GM12878 (cell line): Measurements from ENCODE around the gene FKTN. TPM values are rescaled to one million over a fixed set of nuclear protein-coding genes. Genes with fewer than 3 reads are reported as not detected.
A peak's percentile ranks its signal among the peaks of the same experiment; 100 is the strongest.

ENCODE experiments used
- BCL3 ChIP-seq: IDR thresholded peaks from 2 replicates; pipeline ENCODE4 v1.6.1; 2011; ENCODE audit warnings: borderline replicate concordance, low read depth, mild to moderate bottlenecking, moderate library complexity, low read length; ENCODE audit not compliant: insufficient read depth, poor library complexity, severe bottlenecking
- CEBPB ChIP-seq, 2 experiments: fragments of 150-350 bp in 1 of 2; IDR thresholded peaks; 2 replicates each; pipeline ENCODE4 v1.6.1; 2012 to 2014; ENCODE audit warnings: low read depth in 2 of 2, low read length in 2 of 2, borderline replicate concordance in 1 of 2, inconsistent platforms in 1 of 2
- CHD2 ChIP-seq: IDR thresholded peaks from 2 replicates; pipeline ENCODE4 v1.6.1; 2011; ENCODE audit warnings: low read depth, low read length, improper control_type of control experiment, borderline replicate concordance
- FOS ChIP-seq: IDR thresholded peaks from 3 replicates; pipeline ENCODE4 v1.6.1; 2011; ENCODE audit warnings: borderline replicate concordance; ENCODE audit not compliant: insufficient read length; ENCODE audit errors: extremely low read depth
- JUND ChIP-seq: IDR thresholded peaks from 2 replicates; pipeline ENCODE4 v1.6.1; 2012; ENCODE audit warnings: low read depth, mild to moderate bottlenecking, low read length, improper control_type of control experiment, moderate library complexity
- MLLT1 ChIP-seq: fragments of 450-650 bp; IDR thresholded peaks from 2 replicates; pipeline ENCODE4 v1.6.1; 2016; ENCODE audit warnings: mild to moderate bottlenecking
- MTA3 ChIP-seq: IDR thresholded peaks from 2 replicates; pipeline ENCODE4 v1.6.1; 2012; ENCODE audit warnings: low read length, inconsistent platforms, borderline replicate concordance
- NFIC ChIP-seq: IDR thresholded peaks from 2 replicates; pipeline ENCODE4 v1.6.1; 2012; ENCODE audit warnings: low read depth, mild to moderate bottlenecking, inconsistent platforms, low read length, moderate library complexity
- NFYA ChIP-seq: IDR thresholded peaks from 2 replicates; pipeline ENCODE4 v1.6.1; 2011; ENCODE audit warnings: low read depth, mild to moderate bottlenecking, low read length, improper control_type of control experiment, borderline replicate concordance
- NFYB ChIP-seq: IDR thresholded peaks from 2 replicates; pipeline ENCODE4 v1.6.1; 2011; ENCODE audit warnings: low read depth, mild to moderate bottlenecking, low read length, improper control_type of control experiment, moderate library complexity; ENCODE audit not compliant: insufficient read depth
- PML ChIP-seq: IDR thresholded peaks from 2 replicates; pipeline ENCODE4 v1.6.1; 2012; ENCODE audit warnings: low read length, inconsistent platforms
- POLR2A ChIP-seq: IDR thresholded peaks from 2 replicates; pipeline ENCODE4 v1.6.1; 2011; ENCODE audit warnings: low read depth, mild to moderate bottlenecking, low read length
- RBBP5 ChIP-seq: fragments of 200-600 bp; sonication (generic); conservative IDR thresholded peaks from 2 replicates; pipeline ENCODE4 v1.6.1; 2016
- RELB ChIP-seq: fragments of 450-650 bp; IDR thresholded peaks from 2 replicates; pipeline ENCODE4 v1.6.1; 2017; ENCODE audit warnings: low read depth, mild to moderate bottlenecking, moderate library complexity
- REST ChIP-seq: IDR thresholded peaks from 2 replicates; pipeline ENCODE4 v1.6.1; 2012; ENCODE audit warnings: mild to moderate bottlenecking, low read depth, low read length
- SMAD1 ChIP-seq: fragments of 450-650 bp; IDR thresholded peaks from 2 replicates; pipeline ENCODE4 v1.6.1; 2018; ENCODE audit warnings: mild to moderate bottlenecking, low read depth; ENCODE audit not compliant: partially characterized antibody
- SMARCA5 ChIP-seq: fragments of 450-650 bp; IDR thresholded peaks from 2 replicates; pipeline ENCODE4 v1.6.1; 2017; ENCODE audit warnings: mild to moderate bottlenecking
- SPI1 ChIP-seq: IDR thresholded peaks from 2 replicates; pipeline ENCODE4 v1.6.1; 2011; ENCODE audit warnings: low read depth, mild to moderate bottlenecking, low read length, moderate library complexity, borderline replicate concordance; ENCODE audit not compliant: insufficient read depth
- SUZ12 ChIP-seq: fragments of 200-600 bp; sonication (generic); IDR thresholded peaks from one replicate; pipeline ENCODE4 v1.6.1; 2018; ENCODE audit warnings: antibody characterized with exemption, mild to moderate bottlenecking; ENCODE audit not compliant: unreplicated experiment
- TCF12 ChIP-seq: IDR thresholded peaks from 2 replicates; pipeline ENCODE4 v1.6.1; 2011; ENCODE audit warnings: low read depth, mild to moderate bottlenecking, low read length
- TCF3 ChIP-seq: IDR thresholded peaks from 2 replicates; pipeline ENCODE4 v1.6.1; 2012; ENCODE audit warnings: low read depth, mild to moderate bottlenecking, low read length, borderline replicate concordance; ENCODE audit not compliant: insufficient read depth
- YY1 ChIP-seq: IDR thresholded peaks from 2 replicates; pipeline ENCODE4 v1.6.1; 2011; ENCODE audit warnings: low read depth, mild to moderate bottlenecking, low read length
- polyA plus RNA-seq, 11 experiments: library from polyadenylated mRNA; depleted of rRNA in 4 of 11; unstranded in 6 of 11; stranded (reverse) in 5 of 11; fragments of >200 nt; fragmentation: Nextera tagmentation in 4 of 11; fragmentation: Illumina TruSeq in 1 of 11; extraction: Ambion mirVana in 4 of 11; extraction: Trizol in 1 of 11; gene quantifications; 1 replicate in 1 of 11; 2 replicates in 10 of 11; pipeline versions ENCODE4 v1.2.1 to v1.2.3, GENCODE V29; 2011 to 2016; ENCODE audit warnings: inconsistent platforms in 2 of 11, missing spikeins in 2 of 11, low read depth in 1 of 11
- total RNA-seq, 4 experiments: library from RNA; depleted of rRNA in 3 of 4; stranded (reverse); fragments of >200 nt in 3 of 4; fragmentation: Illumina TruSeq in 1 of 4; extraction: Trizol in 1 of 4; gene quantifications; 2 replicates each; pipeline versions ENCODE4 v1.2.1 to v1.2.3, GENCODE V29; 2013 to 2021

FKTN gene
- total and polyA plus RNA-seq, 10 of the 15 experiments (the other 5 are each of a cell fraction or from before 2014, with no cell fraction given) = 3.6 to 15.9 (median 10.6) TPM

GRCh38 chr9:105557804-105558610, at the start of gene FKTN (continued):
- TF ChIP-seq CHD2 = no peak
- no peak for TF ChIP-seq CEBPB (IDR thresholded peaks at IDR 0.05; ENCODE audit: borderline replicate concordance in 1 of 2, low read depth in 2 of 2, low read length in 2 of 2)
- peak; percentile 38; the same call in 1 of the 2 replicates for TF ChIP-seq TCF12
- TF ChIP-seq POLR2A = peak; percentile 92
- TF ChIP-seq SUZ12 = no peak
- TF ChIP-seq TCF3 = no peak
- TF ChIP-seq FOS = no peak
- TF ChIP-seq MLLT1 = no peak; the same call in none of the 2 replicates
- TF ChIP-seq YY1 = peak; percentile 28; the same call in 1 of the 2 replicates
- no peak for TF ChIP-seq SMAD1
- TF ChIP-seq RELB = peak; percentile 73
- TF ChIP-seq SPI1 = no peak
- TF ChIP-seq JUND = no peak
- peak; percentile 16; the same call in 1 of the 2 replicates for TF ChIP-seq MTA3
- TF ChIP-seq RBBP5 = no peak
- TF ChIP-seq PML = peak; percentile 93
- TF ChIP-seq SMARCA5 = peak; percentile 38
- TF ChIP-seq NFIC = 0 out of 2 replicates have a peak, but pooled peaks have one; percentile 47
- TF ChIP-seq REST = peak; percentile 48; the same call in 1 of the 2 replicates
- peak; percentile 23 for TF ChIP-seq BCL3
- no peak for TF ChIP-seq NFYB
- no peak for TF ChIP-seq NFYA
